ENCODE measurements around the gene DPEP2NB.

DPEP2NB gene

GRCh38 chr16:67967183-67967957 lies 48.3 kb downstream of the DPEP2NB start:
- no peak for TF ChIP-seq CTCF (IDR thresholded peaks at IDR 0.05; ENCODE audit: low read depth, low read length, missing control alignments)
- DNase-seq (ENCODE audit: extremely low read depth, low read depth): no peak
- peak overlapping the region; percentile 94 for H3K4me3 ChIP-seq (replicated peaks; ENCODE audit: low read depth, low read length)

DNA sequence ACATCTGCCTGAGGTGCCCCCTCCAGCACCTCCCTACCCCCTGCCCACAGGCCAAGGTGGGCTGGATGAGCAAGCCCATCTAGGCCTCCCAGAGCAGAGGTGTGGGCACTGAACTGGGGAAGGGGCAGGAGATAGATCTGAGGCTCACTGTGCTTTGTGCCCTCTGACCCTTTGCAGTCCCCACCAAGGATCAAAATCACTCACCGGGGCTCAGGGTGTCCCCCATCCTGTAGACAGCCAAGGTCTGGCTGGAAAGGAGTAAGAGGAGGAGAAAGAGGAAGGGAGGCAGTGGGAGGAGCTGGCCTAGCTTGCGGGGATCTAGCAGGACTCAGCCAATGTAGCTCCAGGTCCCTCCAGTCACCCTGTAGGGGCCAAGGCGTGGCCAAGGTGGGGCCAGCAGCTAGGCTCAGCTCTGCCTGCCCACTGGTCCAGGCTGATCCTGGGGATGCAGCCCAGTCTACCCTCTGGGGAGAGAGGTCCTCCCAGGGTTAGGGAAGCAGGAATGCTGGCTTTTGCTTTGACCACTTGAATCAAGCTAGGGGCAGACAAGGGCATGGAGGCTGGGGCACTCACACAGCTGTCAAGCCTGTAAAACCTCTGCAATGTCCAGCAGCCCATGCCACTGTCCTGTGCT lies 49.0 kb downstream of the DPEP2NB start:
- peak overlapping the region; percentile 94 for H3K4me3 ChIP-seq (replicated peaks; ENCODE audit: low read depth, low read length)
- no peak for TF ChIP-seq CTCF (IDR thresholded peaks at IDR 0.05; ENCODE audit: low read depth, low read length, missing control alignments)
- DNase-seq (ENCODE audit: extremely low read depth, low read depth): peak; percentile 42

DNA sequence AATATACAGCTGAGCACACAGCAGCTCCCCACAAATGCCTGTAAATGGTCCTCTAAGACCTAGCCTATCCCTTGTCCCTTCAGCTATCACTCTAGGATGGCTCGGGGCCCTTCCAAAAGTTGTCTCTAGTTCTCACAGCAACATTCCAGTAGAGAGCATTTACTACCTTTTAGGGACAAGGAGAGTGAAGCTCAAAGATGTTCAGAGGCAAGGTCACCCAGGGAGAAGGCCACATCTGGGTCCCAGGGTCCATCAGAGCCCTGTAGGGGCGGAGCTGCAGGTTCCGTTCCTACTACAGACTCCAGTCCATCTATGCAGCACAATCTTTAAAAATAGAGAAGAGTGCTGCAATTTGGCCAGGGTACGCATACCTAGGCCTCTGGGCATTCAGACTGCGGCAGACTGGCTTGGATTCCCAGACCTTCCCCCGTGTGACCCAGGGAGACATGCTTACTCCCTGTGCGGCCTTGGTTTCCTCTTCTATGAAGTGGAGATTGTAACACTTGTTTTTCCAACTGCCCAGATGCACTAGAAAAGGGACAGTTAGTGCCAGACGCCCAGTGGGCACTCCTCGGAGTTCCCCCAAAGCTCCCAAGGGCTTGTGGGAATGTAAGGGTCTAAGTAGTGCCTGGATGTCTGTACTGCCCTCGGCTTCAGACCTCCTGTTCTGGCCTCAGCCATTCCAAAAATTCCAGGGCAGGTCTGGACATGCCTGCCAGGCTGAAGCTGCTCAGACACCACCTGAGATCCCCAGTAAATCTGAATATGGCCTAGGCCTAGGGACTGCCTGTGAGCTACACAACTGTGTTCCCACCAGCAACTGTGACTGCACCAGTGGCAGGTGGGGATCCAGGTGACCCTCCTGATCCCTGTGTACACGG lies 49.8 kb downstream of the DPEP2NB start:
- no peak for DNase-seq (ENCODE audit: extremely low read depth, low read depth)
- no peak for TF ChIP-seq CTCF (IDR thresholded peaks at IDR 0.05; ENCODE audit: low read depth, low read length, missing control alignments)
- peak overlapping the region; percentile 94 for H3K4me3 ChIP-seq (replicated peaks; ENCODE audit: low read depth, low read length)

GRCh38 chr16:67964477-67965131 lies 51.1 kb downstream of the DPEP2NB start:
- no peak for TF ChIP-seq CTCF (IDR thresholded peaks at IDR 0.05; ENCODE audit: low read depth, low read length, missing control alignments)
- no peak overlapping the region for H3K4me3 ChIP-seq (replicated peaks; ENCODE audit: low read depth, low read length)
- DNase-seq (ENCODE audit: extremely low read depth, low read depth): no peak

DNA sequence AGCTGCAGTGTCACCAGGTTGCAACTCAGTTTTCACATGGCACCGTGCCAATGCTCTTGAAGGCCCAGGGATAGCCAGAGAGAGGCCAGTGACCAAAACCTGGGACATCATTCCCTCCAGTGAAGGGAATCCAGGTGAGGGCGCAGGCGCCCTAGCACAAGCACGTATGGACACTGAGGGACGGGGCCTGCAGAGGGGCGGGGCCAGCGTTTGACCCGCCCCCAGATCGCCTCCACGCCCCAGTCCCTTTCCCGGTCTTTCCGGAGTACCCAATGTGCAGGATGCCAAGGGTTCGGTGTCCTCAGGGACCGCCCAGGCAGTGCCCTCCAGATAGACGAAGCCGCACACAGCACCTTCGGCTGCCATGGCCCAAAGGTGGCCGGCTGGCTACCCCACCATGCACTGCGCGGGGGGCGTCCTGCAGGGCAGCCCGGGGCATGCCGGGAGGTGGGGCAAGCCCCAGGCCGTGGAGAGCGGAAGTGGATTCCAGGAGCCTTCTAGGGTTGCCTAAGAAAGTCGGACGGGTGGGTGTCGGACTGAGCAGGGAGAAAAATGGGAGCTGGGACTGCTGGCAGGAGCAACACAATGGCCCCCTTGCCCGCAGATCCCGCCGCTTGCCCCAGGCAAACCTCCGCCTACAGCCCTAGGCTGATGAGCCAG lies 51.9 kb downstream of the DPEP2NB start:
- no peak for DNase-seq (ENCODE audit: extremely low read depth, low read depth)
- no peak overlapping the region for H3K4me3 ChIP-seq (replicated peaks; ENCODE audit: low read depth, low read length)
- no peak for TF ChIP-seq CTCF (IDR thresholded peaks at IDR 0.05; ENCODE audit: low read depth, low read length, missing control alignments)

Data from HFF-Myc (cell line).